RWPE2 (cell line): ENCODE measurements around the gene NEUROD4.
A peak's percentile ranks its signal among the peaks of the same experiment; 100 is the strongest.

ENCODE experiments used
- ATAC-seq: fragments of 200-7000 bp; cut with Tn5 transposase; 3 replicates; pipeline ENCODE4 v1.9.1; 2021; ENCODE audit warnings: low read depth
- DNase-seq: peaks from one replicate; pipeline ENCODE4 v3.0.0-alpha.2; 2020; ENCODE audit warnings: low spot score
- H3K27ac ChIP-seq: fragments of 450-650 bp; 2 replicates; pipeline ENCODE4 v1.5.1; 2017; ENCODE audit warnings: mild to moderate bottlenecking; ENCODE audit not compliant: poor library complexity, severe bottlenecking
- H3K27me3 ChIP-seq: fragments of 250-450 bp; sonication (Bioruptor Pico); 2 replicates; pipeline ENCODE4 v1.5.1; 2021; ENCODE audit warnings: mild to moderate bottlenecking, moderate library complexity; ENCODE audit not compliant: insufficient read depth, poor library complexity, severe bottlenecking
- H3K36me3 ChIP-seq: fragments of 250-450 bp; sonication (Bioruptor Pico); 2 replicates; pipeline ENCODE4 v1.5.1; 2020; ENCODE audit warnings: low read depth, mild to moderate bottlenecking, moderate library complexity
- H3K4me1 ChIP-seq: fragments of 250-450 bp; sonication (Bioruptor Pico); 2 replicates; pipeline ENCODE4 v1.5.1; 2021; ENCODE audit warnings: mild to moderate bottlenecking, moderate library complexity; ENCODE audit not compliant: insufficient read depth, poor library complexity, severe bottlenecking
- H3K4me3 ChIP-seq: fragments of 250-450 bp; sonication (Bioruptor Pico); 2 replicates; pipeline ENCODE4 v1.5.1; 2021; ENCODE audit warnings: mild to moderate bottlenecking, moderate library complexity; ENCODE audit not compliant: severe bottlenecking
- H3K9me3 ChIP-seq: fragments of 250-450 bp; sonication (Bioruptor Pico); 2 replicates; pipeline ENCODE4 v1.5.1; 2021; ENCODE audit warnings: mild to moderate bottlenecking, moderate library complexity; ENCODE audit not compliant: severe bottlenecking
- CTCF ChIP-seq: fragments of 450-650 bp; IDR thresholded peaks from one replicate; pipeline ENCODE4 v1.5.1; 2017; ENCODE audit warnings: mild to moderate bottlenecking, moderate library complexity; ENCODE audit not compliant: poor library complexity, severe bottlenecking

The NEUROD4 gene

GRCh38 chr12:55061024-55061423 lies 41.2 kb downstream of the NEUROD4 start:
- Histone ChIP-seq H3K9me3 (no peaks in the 10 kb centered on the region), H3K4me3 (no peak overlapping the region), H3K27me3 (peaks cover 27% of the 10 kb centered on the region), H3K4me1 (no peaks in the 10 kb centered on the region), H3K27ac (no peak overlapping the region), H3K36me3 (no peaks in the 10 kb centered on the region)
- TF ChIP-seq CTCF, result no peak
- no peak for ATAC-seq
- no peak for DNase-seq

GRCh38 chr12:55063291-55063690 lies 43.5 kb downstream of the NEUROD4 start:
- no peak for ATAC-seq
- DNase-seq, result no peak
- H3K27ac ChIP-seq, result no peak overlapping the region
- no peaks in the 10 kb centered on the region for H3K4me1 ChIP-seq
- no peak overlapping the region for H3K4me3 ChIP-seq
- H3K27me3 ChIP-seq, result peaks cover 29% of the 10 kb centered on the region
- TF ChIP-seq CTCF, result no peak
- H3K36me3 ChIP-seq, result no peaks in the 10 kb centered on the region
- H3K9me3 ChIP-seq, result no peaks in the 10 kb centered on the region

- ATAC-seq (no peak), DNase-seq (no peak)
- no peaks in the 10 kb centered on the region for H3K9me3 ChIP-seq
- no peak overlapping the region for H3K4me3 ChIP-seq
- no peaks in the 10 kb centered on the region for H3K36me3 ChIP-seq
- H3K27me3 ChIP-seq, result peaks cover 29% of the 10 kb centered on the region
- no peaks in the 10 kb centered on the region for H3K4me1 ChIP-seq
- TF ChIP-seq CTCF, result no peak
- no peak overlapping the region for H3K27ac ChIP-seq
Observed at GRCh38 chr12:55065535-55065934, 45.8 kb downstream of the NEUROD4 start.

GRCh38 chr12:55067701-55068100 lies 47.9 kb downstream of the NEUROD4 start:
- TF ChIP-seq CTCF, result no peak
- peaks cover 23% of the 10 kb centered on the region for H3K27me3 ChIP-seq
- no peaks in the 10 kb centered on the region for H3K36me3 ChIP-seq
- no peaks in the 10 kb centered on the region for H3K9me3 ChIP-seq
- H3K4me1 ChIP-seq, result no peaks in the 10 kb centered on the region
- H3K4me3 ChIP-seq, result no peak overlapping the region
- DNase-seq (no peak), ATAC-seq (no peak)
- no peak overlapping the region for H3K27ac ChIP-seq

GRCh38 chr12:55068416-55069010 lies 48.7 kb downstream of the NEUROD4 start:
- Histone ChIP-seq H3K4me3 (no peak overlapping the region), H3K27me3 (peaks cover 18% of the 10 kb centered on the region), H3K27ac (no peak overlapping the region), H3K4me1 (no peaks in the 10 kb centered on the region), H3K36me3 (no peaks in the 10 kb centered on the region), H3K9me3 (no peaks in the 10 kb centered on the region)
- peak; percentile 75 for TF ChIP-seq CTCF
- DNase-seq, result no peak
- ATAC-seq, result peak; percentile 82
